Tibial artery (tissue), 4 donors: ENCODE results near the gene RFC5.
A peak's percentile ranks its signal among the peaks of the same experiment; 100 is the strongest.

Experiments used
- DNase-seq, 2 donors: peaks; one replicate each; pipeline ENCODE4 v3.0.0-alpha.2; 2019
- H3K27ac ChIP-seq, 2 donors: fragments of 200-600 bp; sonication (generic) in 1 of 2; 1 replicate in 1 of 2; 2 replicates in 1 of 2; pipeline ENCODE4 v1.5.1; 2018 to 2019; ENCODE audit warnings: mild to moderate bottlenecking in 1 of 2
- H3K27me3 ChIP-seq, 2 donors: fragments of 200-600 bp; sonication (generic) in 1 of 2; one replicate each; pipeline versions ENCODE4 v1.5.1 to v1.6.0; 2016 to 2019
- H3K36me3 ChIP-seq, 3 donors: fragments of 200-600 bp; sonication (generic) in 2 of 3; one replicate each; pipeline ENCODE4 v1.5.1; 2016 to 2019; ENCODE audit warnings: mild to moderate bottlenecking in 2 of 3
- H3K4me1 ChIP-seq, 4 donors: fragments of 200-600 bp; sonication (generic) in 2 of 4; 1 replicate in 3 of 4; 2 replicates in 1 of 4; pipeline ENCODE4 v1.5.1; 2016 to 2019
- H3K4me3 ChIP-seq, 2 donors: fragments of 200-600 bp; sonication (generic) in 1 of 2; 1 replicate in 1 of 2; 2 replicates in 1 of 2; pipeline ENCODE4 v1.5.1; 2018 to 2019; ENCODE audit warnings: mild to moderate bottlenecking in 2 of 2
- H3K9me3 ChIP-seq, 3 donors: fragments of 200-600 bp; sonication (generic) in 1 of 3; one replicate each; pipeline ENCODE4 v1.5.1; 2016 to 2019
- intact Hi-C: fragments of 100-400 bp; cut with DNase I; formaldehyde crosslinking; loops from one replicate; pipeline ENCODE4 v1.15.0; 2023; ENCODE audit warnings: low total_unique reads
- TF ChIP-seq, protein P1 (sequence below), 2 experiments: fragments of 200-600 bp in 1 of 2; fragments of 450-650 bp in 1 of 2; IDR thresholded peaks; one replicate each; pipeline ENCODE4 v1.5.1; 2017 to 2019; ENCODE audit warnings: antibody characterized with exemption in 2 of 2, mild to moderate bottlenecking in 1 of 2, moderate library complexity in 1 of 2

The RFC5 gene

DNA sequence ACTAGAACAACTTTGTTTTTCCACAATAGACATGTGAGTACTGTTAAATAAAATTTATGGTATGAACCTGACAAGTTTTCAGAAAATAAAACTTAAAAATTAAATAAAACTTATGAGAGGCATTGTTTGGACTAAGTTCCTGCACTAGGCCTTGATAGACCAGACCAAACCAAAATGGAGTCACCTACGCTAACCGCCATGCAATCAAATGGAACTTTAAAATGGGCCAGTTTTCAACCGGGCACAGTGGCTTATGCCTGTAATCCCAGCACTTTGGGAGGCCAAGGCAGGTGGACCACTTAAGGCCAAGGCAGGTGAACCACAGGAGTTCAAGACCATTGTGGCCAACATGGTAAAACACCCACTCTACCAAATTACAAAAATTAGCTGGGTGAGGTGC lies 5.1 kb upstream of the RFC5 start:
- peaks cover 0 to 7% (median 0%) of the 10 kb centered on the region in 4 donors for H3K4me1 ChIP-seq
- no peaks in the 10 kb centered on the region for H3K9me3 ChIP-seq
- no peak overlapping the region for H3K27ac ChIP-seq
- H3K4me3 ChIP-seq = no peak overlapping the region
- intact Hi-C loops = no loop called here
- DNase-seq = no peak
- TF ChIP-seq, protein P1, sequence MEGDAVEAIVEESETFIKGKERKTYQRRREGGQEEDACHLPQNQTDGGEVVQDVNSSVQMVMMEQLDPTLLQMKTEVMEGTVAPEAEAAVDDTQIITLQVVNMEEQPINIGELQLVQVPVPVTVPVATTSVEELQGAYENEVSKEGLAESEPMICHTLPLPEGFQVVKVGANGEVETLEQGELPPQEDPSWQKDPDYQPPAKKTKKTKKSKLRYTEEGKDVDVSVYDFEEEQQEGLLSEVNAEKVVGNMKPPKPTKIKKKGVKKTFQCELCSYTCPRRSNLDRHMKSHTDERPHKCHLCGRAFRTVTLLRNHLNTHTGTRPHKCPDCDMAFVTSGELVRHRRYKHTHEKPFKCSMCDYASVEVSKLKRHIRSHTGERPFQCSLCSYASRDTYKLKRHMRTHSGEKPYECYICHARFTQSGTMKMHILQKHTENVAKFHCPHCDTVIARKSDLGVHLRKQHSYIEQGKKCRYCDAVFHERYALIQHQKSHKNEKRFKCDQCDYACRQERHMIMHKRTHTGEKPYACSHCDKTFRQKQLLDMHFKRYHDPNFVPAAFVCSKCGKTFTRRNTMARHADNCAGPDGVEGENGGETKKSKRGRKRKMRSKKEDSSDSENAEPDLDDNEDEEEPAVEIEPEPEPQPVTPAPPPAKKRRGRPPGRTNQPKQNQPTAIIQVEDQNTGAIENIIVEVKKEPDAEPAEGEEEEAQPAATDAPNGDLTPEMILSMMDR (IDR thresholded peaks at IDR 0.05) = no peak
- H3K27me3 ChIP-seq = peaks cover 0 to 6% of the 10 kb centered on the region in 2 donors
- H3K36me3 ChIP-seq = no peaks in the 10 kb centered on the region

DNA sequence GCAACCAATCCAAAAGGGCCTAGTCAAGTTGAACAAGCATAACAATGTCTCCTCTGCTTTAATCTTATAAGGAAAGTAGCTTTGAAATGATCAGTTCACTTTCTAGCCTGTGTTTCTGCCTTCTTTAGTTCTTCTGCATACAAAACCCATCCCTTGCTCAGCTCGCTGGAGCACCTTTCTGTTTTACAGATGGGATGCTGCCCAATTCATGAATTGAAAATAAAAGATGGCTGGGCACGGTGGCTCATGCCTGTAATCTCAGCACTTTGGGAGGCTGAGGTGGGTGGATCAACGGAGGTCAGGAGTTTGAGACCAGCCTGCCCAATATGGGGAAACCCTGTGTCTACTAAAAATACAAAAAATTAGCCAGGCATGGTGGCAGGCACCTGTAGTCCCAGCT lies 4.5 kb upstream of the RFC5 start:
- Histone ChIP-seq H3K9me3 (no peaks in the 10 kb centered on the region), H3K4me3 (no peak overlapping the region), H3K36me3 (no peaks in the 10 kb centered on the region), H3K4me1 (peaks cover 0 to 8% (median under 1%) of the 10 kb centered on the region in 4 donors), H3K27me3 (peaks cover 0 to 6% of the 10 kb centered on the region in 2 donors), H3K27ac (no peak overlapping the region)
- no peak for DNase-seq
- TF ChIP-seq, protein P1 (IDR thresholded peaks at IDR 0.05) = no peak
- intact Hi-C loops = no loop called here

DNA sequence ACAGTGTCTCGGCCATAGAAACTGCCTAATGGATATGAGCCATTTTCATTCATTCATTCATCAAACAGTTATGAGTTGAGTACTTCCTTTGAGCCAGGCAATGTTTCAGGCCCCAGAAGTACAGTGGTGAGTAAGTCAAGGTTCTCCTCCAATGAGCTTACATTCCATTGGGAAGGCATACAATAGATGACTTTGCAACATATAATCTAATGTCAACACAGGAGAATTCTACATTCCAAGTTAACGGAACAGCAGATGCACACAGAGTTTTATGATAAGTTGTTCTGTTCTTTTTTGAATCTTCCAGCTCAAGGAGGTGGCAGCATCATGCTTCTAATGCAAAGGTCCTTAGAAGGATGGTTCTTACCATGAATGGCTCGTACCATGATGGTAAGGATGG lies 3.2 kb upstream of the RFC5 start:
- no peaks in the 10 kb centered on the region for H3K36me3 ChIP-seq
- no peak for DNase-seq
- intact Hi-C loops = no loop called here
- H3K4me1 ChIP-seq = peaks cover 0 to 16% (median 7%) of the 10 kb centered on the region in 4 donors
- no peak overlapping the region for H3K27ac ChIP-seq
- peaks cover 0 to 5% of the 10 kb centered on the region in 2 donors for H3K27me3 ChIP-seq
- no peaks in the 10 kb centered on the region for H3K9me3 ChIP-seq
- H3K4me3 ChIP-seq = no peak overlapping the region
- TF ChIP-seq, protein P1 (IDR thresholded peaks at IDR 0.05) = no peak

DNA sequence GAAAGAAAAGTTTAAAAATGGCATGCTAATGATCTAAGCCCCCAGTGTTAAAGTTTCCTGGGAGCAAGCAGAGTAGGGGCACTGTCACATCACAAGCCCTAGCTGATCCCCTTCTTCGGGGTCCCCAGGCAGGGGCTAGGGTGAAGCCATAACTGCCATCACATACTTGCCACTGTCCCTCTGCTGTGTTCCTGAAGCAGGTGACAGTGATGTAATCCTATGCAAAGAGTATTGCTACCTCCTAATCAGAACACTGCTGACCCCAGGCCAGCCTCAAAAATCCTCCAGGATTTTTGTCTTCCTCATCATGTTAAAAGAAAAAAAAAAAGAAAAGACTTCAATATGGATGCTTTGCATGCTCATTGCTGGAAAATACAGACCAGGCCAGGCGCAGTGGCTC lies 1.2 kb upstream of the RFC5 start:
- H3K27me3 ChIP-seq = no peaks in the 10 kb centered on the region
- H3K4me3 ChIP-seq = no peak overlapping the region
- H3K27ac ChIP-seq = no peak overlapping the region
- H3K4me1 ChIP-seq = peaks cover 0 to 16% (median 7%) of the 10 kb centered on the region in 4 donors
- intact Hi-C loops = loop anchor here (5.0 kb wide), 1 partner anchor 37 kb away; no protein-coding TSS in a partner anchor
- DNase-seq = no peak
- TF ChIP-seq, protein P1 (IDR thresholded peaks at IDR 0.05) = no peak
- H3K36me3 ChIP-seq = peaks cover 0 to 13% (median 7%) of the 10 kb centered on the region in 3 donors
- H3K9me3 ChIP-seq = no peaks in the 10 kb centered on the region

DNA sequence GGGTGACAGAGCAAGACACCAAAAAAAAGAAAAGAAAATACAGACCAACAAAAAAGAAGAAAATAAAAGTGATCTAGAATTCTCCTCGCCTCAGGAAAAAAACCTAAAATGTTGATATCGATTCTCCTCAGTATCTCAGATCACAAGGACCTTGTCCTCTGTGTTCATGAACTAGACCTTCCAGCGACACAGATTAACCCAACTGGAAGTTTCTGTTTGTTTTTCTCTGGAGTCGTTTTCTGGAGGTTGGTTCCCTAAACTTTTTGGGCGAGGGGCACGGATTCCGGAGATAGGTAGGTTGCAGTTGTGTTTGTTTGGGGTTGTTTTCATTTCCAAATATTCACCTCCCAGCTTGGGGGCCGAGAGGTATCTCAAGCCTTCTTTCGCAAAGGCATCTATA lies 559 bp upstream of the RFC5 start:
- H3K36me3 ChIP-seq = peaks cover 4 to 20% (median 7%) of the 10 kb centered on the region in 3 donors
- no peak for DNase-seq
- TF ChIP-seq, protein P1 (IDR thresholded peaks at IDR 0.05) = no peak
- H3K4me3 ChIP-seq = peak overlapping the region; percentile 65 to 96
- H3K4me1 ChIP-seq = peaks cover 0 to 16% (median 7%) of the 10 kb centered on the region in 4 donors
- intact Hi-C loops = loop anchor here (5.0 kb wide), 1 partner anchor 36 kb away; no protein-coding TSS in a partner anchor
- H3K27ac ChIP-seq = no peak overlapping the region
- no peaks in the 10 kb centered on the region for H3K9me3 ChIP-seq
- no peaks in the 10 kb centered on the region for H3K27me3 ChIP-seq

DNA sequence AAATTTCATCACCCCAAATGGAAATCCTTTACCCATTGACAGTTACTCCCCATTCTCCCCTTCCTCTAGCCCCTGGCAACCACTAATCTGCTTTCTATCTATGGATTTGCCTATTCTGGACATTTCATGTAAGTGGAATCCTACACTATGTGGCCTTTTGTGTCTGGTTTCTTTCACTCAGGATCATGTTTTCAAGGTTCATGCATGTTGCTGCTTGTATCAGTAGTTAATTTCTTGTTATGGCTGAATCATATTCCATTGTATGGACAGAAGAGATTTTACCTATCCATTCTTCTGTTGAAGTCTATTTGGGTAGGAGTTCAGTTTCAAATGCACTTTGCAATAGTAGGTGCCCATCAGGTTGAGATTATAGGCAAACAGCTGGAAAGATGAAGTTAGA lies 1.4 kb downstream of the RFC5 start:
- TF ChIP-seq, protein P1 (IDR thresholded peaks at IDR 0.05) = no peak
- peaks cover 4 to 37% (median 15%) of the 10 kb centered on the region in 3 donors for H3K36me3 ChIP-seq
- H3K9me3 ChIP-seq = no peaks in the 10 kb centered on the region
- H3K27ac ChIP-seq = no peak overlapping the region
- peaks cover 0 to 16% (median 7%) of the 10 kb centered on the region in 4 donors for H3K4me1 ChIP-seq
- no peak for DNase-seq
- intact Hi-C loops = loop anchor here (5.0 kb wide), 1 partner anchor 34 kb away; no protein-coding TSS in a partner anchor
- H3K27me3 ChIP-seq = no peaks in the 10 kb centered on the region
- no peak overlapping the region for H3K4me3 ChIP-seq
